ENCODE results near the gene VAV3.

- no peak for TF ChIP-seq EZH2 (IDR thresholded peaks at IDR 0.05; ENCODE audit: insufficient read depth, poor library complexity, severe bottlenecking)
- TF ChIP-seq EZH2phosphoT487 (IDR thresholded peaks at IDR 0.05; ENCODE audit: insufficient read depth, low read depth), result no peak
Observed at GRCh38 chr1:107707111-107707510, 257.9 kb downstream of the VAV3 start.
